IPS-20b (cell line): ENCODE measurements around the gene PTPRN2.
"Not testable (repeated sequence)": the region's sequence is repeated elsewhere in the genome, so short reads cannot be mapped to it uniquely, and the experiment has no call there.

Experiments used
- H3K27ac ChIP-seq: one replicate; pipeline ENCODE4 v1.5.1; 2013; ENCODE audit warnings: low read length
- H3K27me3 ChIP-seq: 2 replicates; pipeline ENCODE4 v1.6.1; 2013; ENCODE audit warnings: mild to moderate bottlenecking, low read length, inconsistent platforms; ENCODE audit not compliant: insufficient read depth
- H3K36me3 ChIP-seq: 2 replicates; pipeline ENCODE4 v1.6.1; 2013; ENCODE audit warnings: low read depth, mild to moderate bottlenecking, inconsistent platforms, low read length, moderate library complexity; ENCODE audit not compliant: insufficient read depth
- H3K4me1 ChIP-seq: 2 replicates; pipeline ENCODE4 v1.6.1; 2013; ENCODE audit warnings: mild to moderate bottlenecking, control low read depth, inconsistent platforms, low read length, moderate library complexity; ENCODE audit not compliant: insufficient read depth
- H3K4me3 ChIP-seq: 2 replicates; pipeline ENCODE4 v1.5.1; 2013; ENCODE audit warnings: mild to moderate bottlenecking, low read length, inconsistent platforms
- H3K9ac ChIP-seq: 2 replicates; pipeline ENCODE4 v1.6.1; 2013; ENCODE audit warnings: low read depth, mild to moderate bottlenecking, inconsistent platforms, low read length, moderate library complexity
- H3K9me3 ChIP-seq: 2 replicates; pipeline ENCODE4 v1.6.1; 2013; ENCODE audit warnings: mild to moderate bottlenecking, low read depth, low read length, inconsistent platforms; ENCODE audit not compliant: insufficient read depth

PTPRN2 gene

GRCh38 chr7:158048569-158048968, 539.1 kb downstream of the PTPRN2 start:
- Histone ChIP-seq H3K27me3 (no peaks in the 10 kb centered on the region), H3K27ac (no peak overlapping the region), H3K36me3 (no peaks in the 10 kb centered on the region), H3K4me1 (no peaks in the 10 kb centered on the region), H3K9me3 (peaks cover 86% of the 10 kb centered on the region), H3K9ac (no peak overlapping the region), H3K4me3 (no peak overlapping the region; the same call in 1 of the 2 replicates)

- Histone ChIP-seq H3K9ac (no peak overlapping the region), H3K27ac (no peak overlapping the region), H3K36me3 (no peaks in the 10 kb centered on the region), H3K4me1 (no peaks in the 10 kb centered on the region), H3K9me3 (peaks cover 86% of the 10 kb centered on the region), H3K27me3 (no peaks in the 10 kb centered on the region), H3K4me3 (no peak overlapping the region)
Measured at GRCh38 chr7:158047391-158048059, 540.1 kb downstream of the PTPRN2 start.

- H3K4me1 ChIP-seq, H3K9ac ChIP-seq, H3K27ac ChIP-seq, H3K27me3 ChIP-seq, H3K4me3 ChIP-seq, H3K36me3 ChIP-seq: not testable (repeated sequence)
- H3K9me3 ChIP-seq = peaks cover 85% of the 10 kb centered on the region
Measured at GRCh38 chr7:158046246-158046645, 541.4 kb downstream of the PTPRN2 start.

- Histone ChIP-seq H3K36me3 (no peaks in the 10 kb centered on the region), H3K4me1 (no peaks in the 10 kb centered on the region), H3K9ac (no peak overlapping the region), H3K9me3 (peaks cover 80% of the 10 kb centered on the region), H3K27ac (no peak overlapping the region), H3K27me3 (no peaks in the 10 kb centered on the region), H3K4me3 (no peak overlapping the region)
Measured at GRCh38 chr7:158044482-158044823, 543.2 kb downstream of the PTPRN2 start.

- no peaks in the 10 kb centered on the region for H3K4me1 ChIP-seq
- H3K27ac ChIP-seq = no peak overlapping the region
- no peak overlapping the region for H3K4me3 ChIP-seq
- H3K36me3 ChIP-seq = no peaks in the 10 kb centered on the region
- no peaks in the 10 kb centered on the region for H3K27me3 ChIP-seq
- H3K9ac ChIP-seq = no peak overlapping the region
- H3K9me3 ChIP-seq = peaks cover 80% of the 10 kb centered on the region
Measured at GRCh38 chr7:158043551-158044481, 543.8 kb downstream of the PTPRN2 start.

- no peak overlapping the region for H3K27ac ChIP-seq
- H3K9me3 ChIP-seq = peaks cover 77% of the 10 kb centered on the region
- H3K27me3 ChIP-seq = no peaks in the 10 kb centered on the region
- no peaks in the 10 kb centered on the region for H3K36me3 ChIP-seq
- no peak overlapping the region for H3K9ac ChIP-seq
- H3K4me3 ChIP-seq = no peak overlapping the region
- no peaks in the 10 kb centered on the region for H3K4me1 ChIP-seq
Measured at GRCh38 chr7:158042156-158042880, 545.3 kb downstream of the PTPRN2 start.

- Histone ChIP-seq H3K4me3 (no peak overlapping the region), H3K27me3 (no peaks in the 10 kb centered on the region), H3K9me3 (peaks cover 67% of the 10 kb centered on the region)
Measured at GRCh38 chr7:158040199-158040598, 547.4 kb downstream of the PTPRN2 start.

GRCh38 chr7:158039270-158039669, 548.4 kb downstream of the PTPRN2 start:
- H3K4me3 ChIP-seq = no peak overlapping the region
- H3K36me3 ChIP-seq = no peaks in the 10 kb centered on the region
- H3K4me1 ChIP-seq = no peaks in the 10 kb centered on the region
- H3K9me3 ChIP-seq = peaks cover 71% of the 10 kb centered on the region
- no peaks in the 10 kb centered on the region for H3K27me3 ChIP-seq
- no peak overlapping the region for H3K27ac ChIP-seq
- H3K9ac ChIP-seq = no peak overlapping the region

More at GRCh38 chr7:158040199-158040598, 547.4 kb downstream of the PTPRN2 start:
- Histone ChIP-seq H3K36me3 (no peaks in the 10 kb centered on the region), H3K4me1 (no peaks in the 10 kb centered on the region), H3K9ac (no peak overlapping the region), H3K27ac (no peak overlapping the region)

- Histone ChIP-seq H3K9ac (no peak overlapping the region), H3K27ac (no peak overlapping the region), H3K4me1 (no peaks in the 10 kb centered on the region), H3K9me3 (peaks cover 76% of the 10 kb centered on the region), H3K4me3 (no peak overlapping the region), H3K36me3 (no peaks in the 10 kb centered on the region), H3K27me3 (no peaks in the 10 kb centered on the region)
Measured at GRCh38 chr7:158037211-158037610, 550.4 kb downstream of the PTPRN2 start.

GRCh38 chr7:158035343-158035742, 552.3 kb downstream of the PTPRN2 start:
- H3K27me3 ChIP-seq = no peaks in the 10 kb centered on the region
- H3K9ac ChIP-seq = no peak overlapping the region
- no peaks in the 10 kb centered on the region for H3K4me1 ChIP-seq
- no peak overlapping the region for H3K4me3 ChIP-seq
- H3K27ac ChIP-seq = no peak overlapping the region
- peaks cover 75% of the 10 kb centered on the region for H3K9me3 ChIP-seq
- H3K36me3 ChIP-seq = no peaks in the 10 kb centered on the region

GRCh38 chr7:158034571-158034970, 553.1 kb downstream of the PTPRN2 start:
- Histone ChIP-seq H3K4me3 (no peak overlapping the region), H3K9me3 (peaks cover 73% of the 10 kb centered on the region), H3K27ac (no peak overlapping the region), H3K4me1 (no peaks in the 10 kb centered on the region), H3K9ac (no peak overlapping the region), H3K36me3 (no peaks in the 10 kb centered on the region), H3K27me3 (no peaks in the 10 kb centered on the region)
